HCT116 (cell line): ENCODE results near the gene HOMER2. TPM values are rescaled to one million over a fixed set of nuclear protein-coding genes. Genes with fewer than 3 reads are reported as not detected.

Experiments
- ATAC-seq: fragments of 200-7000 bp; cut with Tn5 transposase; 2 replicates; pipeline ENCODE4 v1.9.1; 2020; ENCODE audit warnings: mild to moderate bottlenecking, moderate library complexity
- BruUV-seq: library from RNA; stranded (reverse); fragments of 400-500 nt; replicated peaks from 2 replicates; lab custom pipeline; 2021; lab: Mats Ljungman, UMichigan
- CTCF ChIA-PET: fragments of 300-600 bp; sonication (Branson Sonifier 250); formaldehyde crosslinking; loops from one replicate; lab custom pipeline; 2021; ENCODE audit warnings: antibody characterized with exemption; lab: Charles Lee
- POLR2A ChIA-PET: fragments of 300-600, 350-600 bp; sonication (Branson Sonifier 250); formaldehyde crosslinking; loops from one replicate; lab custom pipeline; 2021; ENCODE audit warnings: antibody characterized with exemption; lab: Charles Lee
- RAD21 ChIA-PET, 2 experiments: fragments of 300-600 bp; sonication (Branson Sonifier 250); formaldehyde crosslinking; loops; one replicate each; lab custom pipeline; 2023; ENCODE audit warnings: low total read pairs in 2 of 2; ENCODE audit not compliant: uncharacterized antibody in 2 of 2, unreplicated experiment in 2 of 2, low non-redundant PET in 1 of 2; lab: Charles Lee
- DNase-seq: peaks from one replicate; pipeline ENCODE4 v3.0.0-alpha.2; 2010; ENCODE audit warnings: low read depth, low spot score
- H2AFZ ChIP-seq: fragments of 200-600 bp; shearing (Covaris generic), sonication (generic); 2 replicates; pipeline ENCODE4 v1.6.1; 2017; ENCODE audit warnings: low read depth, mixed run types, mixed read lengths, antibody characterized with exemption, low read length; ENCODE audit not compliant: poor library complexity, severe bottlenecking
- H3K27ac ChIP-seq: 2 replicates; pipeline ENCODE4 v1.5.1; 2012; ENCODE audit warnings: low read depth, low read length
- H3K27me3 ChIP-seq: fragments of 200-600 bp; sonication (generic); 2 replicates; pipeline ENCODE4 v1.6.1; 2016; ENCODE audit warnings: mixed run types, low read length, mixed read lengths; ENCODE audit not compliant: insufficient read depth
- H3K36me3 ChIP-seq, 2 experiments: fragments of 200-500 bp in 1 of 2; fragments of 200-600 bp in 1 of 2; sonication (Bioruptor generic) in 1 of 2; sonication (generic) in 1 of 2; 2 replicates each; pipeline versions ENCODE4 v1.5.1 to v1.6.1; 2014 to 2016; ENCODE audit warnings: low read length in 2 of 2, inconsistent platforms in 1 of 2, mixed read lengths in 1 of 2, mixed run types in 1 of 2; ENCODE audit not compliant: insufficient read depth in 2 of 2, control insufficient read depth in 1 of 2
- H3K4me1 ChIP-seq, 2 experiments: fragments of 200-600 bp in 1 of 2; sonication (generic) in 1 of 2; 2 replicates each; pipeline versions ENCODE4 v1.5.1 to v1.6.1; 2012 to 2017; ENCODE audit warnings: low read length in 2 of 2, inconsistent platforms in 1 of 2, mild to moderate bottlenecking in 1 of 2, mixed read lengths in 1 of 2, mixed run types in 1 of 2, moderate library complexity in 1 of 2; ENCODE audit not compliant: insufficient read depth in 2 of 2, control insufficient read depth in 1 of 2
- H3K4me2 ChIP-seq: fragments of 200-600 bp; sonication (generic); 2 replicates; pipeline ENCODE4 v1.6.1; 2017; ENCODE audit warnings: mixed run types, low read length, mixed read lengths
- H3K4me3 ChIP-seq, 2 experiments: fragments of 200-600 bp in 1 of 2; sonication (generic) in 1 of 2; replicated peaks in 1 of 2; 2 replicates each; pipeline ENCODE4 v1.5.1; 2011 to 2016; ENCODE audit warnings: low read length in 2 of 2, control low read depth in 1 of 2, low read depth in 1 of 2, mild to moderate bottlenecking in 1 of 2, mixed read lengths in 1 of 2, mixed run types in 1 of 2
- H3K79me2 ChIP-seq: fragments of 200-600 bp; sonication (generic); 2 replicates; pipeline ENCODE4 v1.6.1; 2017; ENCODE audit warnings: mild to moderate bottlenecking, mixed run types, low read length, moderate library complexity, mixed read lengths; ENCODE audit not compliant: insufficient read depth
- H3K9ac ChIP-seq: fragments of 200-600 bp; sonication (generic); 2 replicates; pipeline ENCODE4 v1.6.1; 2016; ENCODE audit warnings: low read length, mixed read lengths
- H3K9me2 ChIP-seq: fragments of 200-600 bp; sonication (generic), shearing (Covaris generic); 2 replicates; pipeline ENCODE4 v1.6.1; 2017; ENCODE audit warnings: mixed run types, mild to moderate bottlenecking, moderate library complexity; ENCODE audit not compliant: insufficient read depth
- H3K9me3 ChIP-seq, 2 experiments: fragments of 200-500 bp in 1 of 2; fragments of 200-600 bp in 1 of 2; sonication (Bioruptor generic) in 1 of 2; sonication (generic) in 1 of 2; 2 replicates each; pipeline ENCODE4 v1.6.1; 2014 to 2017; ENCODE audit warnings: low read length in 2 of 2, mixed read lengths in 2 of 2, inconsistent platforms in 1 of 2, low read depth in 1 of 2, mild to moderate bottlenecking in 1 of 2, mixed run types in 1 of 2, moderate library complexity in 1 of 2; ENCODE audit not compliant: control insufficient read depth in 1 of 2, insufficient read depth in 1 of 2
- H4K20me1 ChIP-seq: fragments of 200-600 bp; sonication (generic), shearing (Covaris generic); 2 replicates; pipeline ENCODE4 v1.6.1; 2017; ENCODE audit warnings: mixed run types, mild to moderate bottlenecking, moderate library complexity; ENCODE audit not compliant: insufficient read depth
- ATF3 ChIP-seq: IDR thresholded peaks from 2 replicates; pipeline ENCODE4 v1.6.1; 2012
- CBX3 ChIP-seq: IDR thresholded peaks from 2 replicates; pipeline ENCODE4 v1.6.1; 2012; ENCODE audit warnings: low read depth
- CEBPB ChIP-seq: IDR thresholded peaks from 2 replicates; pipeline ENCODE4 v1.6.1; 2012; ENCODE audit warnings: low read depth
- CTCF ChIP-seq, 3 experiments: fragments of 200-600 bp in 1 of 3; sonication (generic) in 1 of 3; IDR thresholded peaks in 2 of 3; conservative IDR thresholded peaks in 1 of 3; 2 replicates each; pipeline ENCODE4 v1.5.1; 2012 to 2017; ENCODE audit warnings: low read depth in 2 of 3, low read length in 2 of 3, antibody characterized with exemption in 1 of 3, borderline replicate concordance in 1 of 3, control low read depth in 1 of 3, mild to moderate bottlenecking in 1 of 3, mixed read lengths in 1 of 3, mixed run types in 1 of 3, moderate library complexity in 1 of 3; ENCODE audit not compliant: insufficient read depth in 1 of 3
- EGR1 ChIP-seq: IDR thresholded peaks from 2 replicates; pipeline ENCODE4 v1.6.1; 2012; ENCODE audit warnings: low read depth
- ELF1 ChIP-seq: IDR thresholded peaks from 2 replicates; pipeline ENCODE4 v1.6.1; 2012; ENCODE audit warnings: low read depth, borderline replicate concordance
- EZH2 ChIP-seq: fragments of 200-600 bp; sonication (generic); IDR thresholded peaks from 2 replicates; pipeline ENCODE4 v1.6.1; 2017; ENCODE audit warnings: antibody characterized with exemption, mixed run types
- EZH2phosphoT487 ChIP-seq: fragments of 200-600 bp; IDR thresholded peaks from 2 replicates; pipeline ENCODE4 v1.6.1; 2018; ENCODE audit warnings: antibody characterized with exemption, borderline replicate concordance
- MAX ChIP-seq: IDR thresholded peaks from 2 replicates; pipeline ENCODE4 v1.6.1; 2012
- POLR2A ChIP-seq: IDR thresholded peaks from 2 replicates; pipeline ENCODE4 v1.7.0; 2011; ENCODE audit warnings: borderline replicate concordance; ENCODE audit not compliant: insufficient read depth, insufficient read length; ENCODE audit errors: extremely low read depth
- POLR2AphosphoS5 ChIP-seq: IDR thresholded peaks from 2 replicates; pipeline ENCODE4 v1.6.1; 2011; ENCODE audit warnings: mild to moderate bottlenecking, low read depth, low read length, moderate library complexity
- RAD21 ChIP-seq: IDR thresholded peaks from 2 replicates; pipeline ENCODE4 v1.6.1; 2012; ENCODE audit warnings: low read depth, mild to moderate bottlenecking
- REST ChIP-seq: IDR thresholded peaks from 2 replicates; pipeline ENCODE4 v1.6.1; 2012; ENCODE audit warnings: low read depth
- TCF7L2 ChIP-seq: IDR thresholded peaks from 2 replicates; pipeline ENCODE4 v1.7.0; 2011; ENCODE audit warnings: borderline replicate concordance, inconsistent platforms; ENCODE audit not compliant: insufficient read depth, insufficient read length; ENCODE audit errors: extremely low read depth
- YY1 ChIP-seq: IDR thresholded peaks from 2 replicates; pipeline ENCODE4 v1.6.1; 2011; ENCODE audit warnings: low read length, low read depth, moderate library complexity, mild to moderate bottlenecking; ENCODE audit not compliant: insufficient replicate concordance; ENCODE audit errors: extremely low read depth
- ZFX ChIP-seq: fragments of 450-650 bp; IDR thresholded peaks from 2 replicates; pipeline ENCODE4 v1.6.1; 2017
- intact Hi-C: fragments of 100-400 bp; cut with micrococcal nuclease; formaldehyde crosslinking; loops from 2 replicates; pipeline ENCODE4 v1.10.0; 2022
- total RNA-seq: library from RNA; stranded (reverse); gene quantifications from one replicate; pipeline ENCODE4 v1.2.1, GENCODE V29; 2021; ENCODE audit not compliant: unreplicated experiment

HOMER2 gene
- total RNA-seq, 1 experiment from 2014 or later = 3.9 TPM

- ChIA-PET CTCF (interaction anchor here (1.0 to 1.8 kb wide), 3 partner anchors 12 to 469 kb away, joined by 5 to 10 read pairs (median 7); partner anchors contain the start of gene C15orf40), POLR2A (interaction anchor here (0.7 kb wide), 1 partner anchor 11 kb away, joined by 4 read pairs; no protein-coding TSS in a partner anchor), RAD21 (no interaction called here)
- H3K9ac ChIP-seq = no peak overlapping the region
- TF ChIP-seq EZH2 = no peak
- TF ChIP-seq CEBPB = no peak
- TF ChIP-seq TCF7L2 = no peak
- no peak for TF ChIP-seq CBX3
- no peak for TF ChIP-seq MAX
- TF ChIP-seq RAD21 = no peak
- no peak for TF ChIP-seq ATF3
- no peak for TF ChIP-seq EZH2phosphoT487
- no peak for TF ChIP-seq CTCF (IDR thresholded peaks at IDR 0.05 in 2 of 3, conservative IDR thresholded peaks at IDR 0.05 in 1 of 3; ENCODE audit: borderline replicate concordance in 1 of 3, insufficient read depth in 1 of 3, low read depth in 2 of 3, low read length in 2 of 3)
- TF ChIP-seq REST = no peak
- no peak for TF ChIP-seq YY1
- no peak for TF ChIP-seq POLR2A
- TF ChIP-seq ELF1 = no peak
- TF ChIP-seq POLR2AphosphoS5 = no peak
- no peak for TF ChIP-seq EGR1
- TF ChIP-seq ZFX = no peak
- no peaks in the 10 kb centered on the region for H3K79me2 ChIP-seq
- no peaks in the 10 kb centered on the region for H3K27me3 ChIP-seq
- H3K9me3 ChIP-seq = no peaks in the 10 kb centered on the region
- H3K4me3 ChIP-seq = no peak overlapping the region
- DNase-seq (no peak), ATAC-seq (no peak)
- H3K9me2 ChIP-seq = no peaks in the 10 kb centered on the region
- H4K20me1 ChIP-seq = no peaks in the 10 kb centered on the region
- no peak overlapping the region for H2AFZ ChIP-seq
- no peak overlapping the region for H3K4me2 ChIP-seq
- H3K36me3 ChIP-seq = peaks cover 0 to 1% of the 10 kb centered on the region in 2 experiments; a peak in 2 of 4 replicates
- peaks cover 0 to 3% of the 10 kb centered on the region in 2 experiments; a peak in 1 of 4 replicates for H3K4me1 ChIP-seq
- BruUV-seq = no TSS peak
- intact Hi-C loops = no loop called here
- H3K27ac ChIP-seq = no peak overlapping the region
Measured at GRCh38 chr15:82999426-82999825, 46.9 kb upstream of the HOMER2 start.
